MM.1S (cell line): Measurements from ENCODE around the gene ENGASE.

Experiments
- CTCF ChIP-seq: fragments of 300-600 bp; sonication (generic); IDR thresholded peaks from 2 replicates; pipeline ENCODE4 v1.5.1; 2016; ENCODE audit warnings: antibody characterized with exemption, low read length, mixed read lengths
- EZH2 ChIP-seq: fragments of 300-600 bp; sonication (generic); optimal IDR thresholded peaks from 2 replicates; pipeline ENCODE3; 2017; ENCODE audit warnings: low read depth, mild to moderate bottlenecking, antibody characterized with exemption, low read length, mixed read lengths

GRCh38 chr17:79135011-79135410 is 60.4 kb downstream of the ENGASE start:
- TF ChIP-seq CTCF (no peak), EZH2 (no peak)
